Smooth muscle cell (in vitro differentiated cells): ENCODE data around the gene IGFBP3. TPM values are rescaled to one million over a fixed set of nuclear protein-coding genes. Genes with fewer than 3 reads are reported as not detected.

Experiments used
- DNase-seq: peaks from one replicate; lab custom pipeline; 2025; ENCODE audit not compliant: unreplicated experiment; lab: John Stamatoyannopoulos, UW
- H2AFZ ChIP-seq: fragments of 200-600 bp; sonication (generic); 2 replicates; pipeline ENCODE4 v1.6.0; 2016; ENCODE audit warnings: antibody characterized with exemption, low read depth, mild to moderate bottlenecking
- H3F3A ChIP-seq: fragments of 200-600 bp; sonication (generic); 2 replicates; pipeline ENCODE4 v1.6.0; 2017; ENCODE audit warnings: antibody characterized with exemption, low read depth
- H3K27ac ChIP-seq: fragments of 200-600 bp; sonication (generic); 2 replicates; pipeline ENCODE4 v1.5.1; 2016; ENCODE audit warnings: low read depth, mild to moderate bottlenecking
- H3K27me3 ChIP-seq: fragments of 200-600 bp; sonication (generic); 2 replicates; pipeline ENCODE4 v1.6.1; 2016; ENCODE audit warnings: low read depth, mild to moderate bottlenecking
- H3K36me3 ChIP-seq: fragments of 200-600 bp; sonication (generic); 2 replicates; pipeline ENCODE4 v1.5.1; 2016; ENCODE audit warnings: low read depth
- H3K4me1 ChIP-seq: fragments of 200-600 bp; sonication (generic); 2 replicates; pipeline ENCODE4 v1.5.1; 2016; ENCODE audit warnings: low read depth
- H3K4me2 ChIP-seq: fragments of 200-600 bp; sonication (generic); 2 replicates; pipeline ENCODE4 v1.6.0; 2016; ENCODE audit warnings: mild to moderate bottlenecking
- H3K4me3 ChIP-seq: fragments of 200-600 bp; sonication (generic); 2 replicates; pipeline ENCODE4 v1.5.1; 2016; ENCODE audit warnings: mild to moderate bottlenecking
- H3K79me2 ChIP-seq: fragments of 200-600 bp; sonication (generic); 2 replicates; pipeline ENCODE4 v1.6.0; 2016; ENCODE audit warnings: low read depth, mild to moderate bottlenecking
- H3K9ac ChIP-seq: fragments of 200-600 bp; sonication (generic); 2 replicates; pipeline ENCODE4 v1.6.0; 2016; ENCODE audit warnings: low read depth
- H3K9me3 ChIP-seq: fragments of 200-600 bp; sonication (generic); replicated peaks from 2 replicates; pipeline ENCODE4 v1.5.1; 2016; ENCODE audit warnings: low read depth
- H4K20me1 ChIP-seq: fragments of 200-600 bp; sonication (generic); 2 replicates; pipeline ENCODE4 v1.6.0; 2016; ENCODE audit warnings: low read depth
- WGBS: methylation state at CpG from one replicate; pipeline ENCODE4 v1.1.7; 2016; ENCODE audit warnings: low lambda C conversion rate; 5-methylcytosine and 5-hydroxymethylcytosine counted together
- polyA plus RNA-seq: library from polyadenylated mRNA; unstranded; fragments of >200 nt; fragmentation: Nextera tagmentation; extraction: Ambion mirVana; gene quantifications from 2 replicates; pipeline ENCODE4 v1.2.1, GENCODE V29; 2016
- total RNA-seq: library from RNA; depleted of rRNA; stranded (reverse); fragments of >200 nt; gene quantifications from 2 replicates; pipeline ENCODE4 v1.2.3, GENCODE V29; 2014
- TF ChIP-seq, protein P1 (sequence below): fragments of 200-600 bp; sonication (generic); IDR thresholded peaks from 2 replicates; pipeline ENCODE4 v1.5.1; 2017; ENCODE audit warnings: borderline replicate concordance, mild to moderate bottlenecking, antibody characterized with exemption; ENCODE audit not compliant: insufficient read depth, poor library complexity, severe bottlenecking

Gene IGFBP3
- total and polyA plus RNA-seq, 2 experiments from 2014 or later: 1,956 to 4,025 TPM

DNA sequence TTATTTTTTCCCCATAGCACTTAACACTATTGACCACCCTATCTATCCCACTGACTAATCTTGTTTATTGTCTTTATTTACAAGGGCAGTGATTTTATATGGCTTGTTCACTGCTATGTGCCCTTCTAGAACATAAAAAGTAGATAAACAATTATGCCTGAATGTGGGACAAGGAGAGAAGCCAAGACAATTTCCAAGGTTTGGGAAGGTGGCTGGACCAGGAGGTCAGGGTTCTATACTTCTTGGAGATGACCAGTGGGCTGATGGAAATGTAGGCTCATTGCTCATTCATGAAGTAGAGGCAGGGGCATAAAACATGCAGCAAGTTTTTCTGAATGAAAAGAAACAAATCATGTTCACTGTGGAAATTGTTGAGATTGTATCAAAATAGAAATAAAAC, 11.5 kb downstream of the IGFBP3 start:
- no peak overlapping the region for H3K4me2 ChIP-seq
- TF ChIP-seq, protein P1, sequence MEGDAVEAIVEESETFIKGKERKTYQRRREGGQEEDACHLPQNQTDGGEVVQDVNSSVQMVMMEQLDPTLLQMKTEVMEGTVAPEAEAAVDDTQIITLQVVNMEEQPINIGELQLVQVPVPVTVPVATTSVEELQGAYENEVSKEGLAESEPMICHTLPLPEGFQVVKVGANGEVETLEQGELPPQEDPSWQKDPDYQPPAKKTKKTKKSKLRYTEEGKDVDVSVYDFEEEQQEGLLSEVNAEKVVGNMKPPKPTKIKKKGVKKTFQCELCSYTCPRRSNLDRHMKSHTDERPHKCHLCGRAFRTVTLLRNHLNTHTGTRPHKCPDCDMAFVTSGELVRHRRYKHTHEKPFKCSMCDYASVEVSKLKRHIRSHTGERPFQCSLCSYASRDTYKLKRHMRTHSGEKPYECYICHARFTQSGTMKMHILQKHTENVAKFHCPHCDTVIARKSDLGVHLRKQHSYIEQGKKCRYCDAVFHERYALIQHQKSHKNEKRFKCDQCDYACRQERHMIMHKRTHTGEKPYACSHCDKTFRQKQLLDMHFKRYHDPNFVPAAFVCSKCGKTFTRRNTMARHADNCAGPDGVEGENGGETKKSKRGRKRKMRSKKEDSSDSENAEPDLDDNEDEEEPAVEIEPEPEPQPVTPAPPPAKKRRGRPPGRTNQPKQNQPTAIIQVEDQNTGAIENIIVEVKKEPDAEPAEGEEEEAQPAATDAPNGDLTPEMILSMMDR: no peak
- no peaks in the 10 kb centered on the region for H3K27me3 ChIP-seq
- no peak for DNase-seq
- no peak overlapping the region for H3K4me3 ChIP-seq
- H4K20me1 ChIP-seq: peaks cover 23% of the 10 kb centered on the region
- H3K79me2 ChIP-seq: no peaks in the 10 kb centered on the region
- H3F3A ChIP-seq: peaks cover 45% of the 10 kb centered on the region
- H3K27ac ChIP-seq: no peak overlapping the region
- H3K36me3 ChIP-seq: peaks cover 3% of the 10 kb centered on the region
- no peaks in the 10 kb centered on the region for H3K4me1 ChIP-seq
- no peak overlapping the region for H2AFZ ChIP-seq
- no peak overlapping the region for H3K9ac ChIP-seq
- H3K9me3 ChIP-seq: no peaks in the 10 kb centered on the region

DNA sequence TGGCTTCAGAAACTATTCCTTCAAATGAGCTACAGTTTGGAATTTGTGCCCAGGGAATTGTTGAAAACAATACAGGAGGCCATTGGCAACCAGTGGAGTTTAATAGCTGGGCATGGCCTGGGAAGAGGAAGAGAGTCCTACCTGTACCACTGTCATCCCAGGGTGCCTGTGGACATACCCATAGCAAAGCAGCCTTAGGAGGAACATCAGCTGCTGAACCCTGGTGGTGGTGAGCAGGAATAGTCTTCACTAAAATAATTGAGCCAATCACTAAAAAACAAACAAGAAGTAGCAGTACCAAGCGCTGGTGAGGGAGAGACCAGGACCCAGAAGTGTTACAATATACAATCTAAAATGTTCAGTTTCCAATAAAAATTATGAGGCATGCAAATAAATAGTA, 18.3 kb downstream of the IGFBP3 start:
- no peaks in the 10 kb centered on the region for H3K27me3 ChIP-seq
- no peaks in the 10 kb centered on the region for H4K20me1 ChIP-seq
- no peak overlapping the region for H3K4me3 ChIP-seq
- no peaks in the 10 kb centered on the region for H3K9me3 ChIP-seq
- no peak overlapping the region for H3K27ac ChIP-seq
- no peaks in the 10 kb centered on the region for H3K36me3 ChIP-seq
- TF ChIP-seq, protein P1: no peak
- no peak overlapping the region for H2AFZ ChIP-seq
- no peak overlapping the region for H3K4me2 ChIP-seq
- H3K9ac ChIP-seq: no peak overlapping the region
- no peaks in the 10 kb centered on the region for H3F3A ChIP-seq
- DNase-seq: no peak
- H3K79me2 ChIP-seq: no peaks in the 10 kb centered on the region
- 100% methylated on average over 1 of the region's 1 CpG for WGBS
- no peaks in the 10 kb centered on the region for H3K4me1 ChIP-seq

DNA sequence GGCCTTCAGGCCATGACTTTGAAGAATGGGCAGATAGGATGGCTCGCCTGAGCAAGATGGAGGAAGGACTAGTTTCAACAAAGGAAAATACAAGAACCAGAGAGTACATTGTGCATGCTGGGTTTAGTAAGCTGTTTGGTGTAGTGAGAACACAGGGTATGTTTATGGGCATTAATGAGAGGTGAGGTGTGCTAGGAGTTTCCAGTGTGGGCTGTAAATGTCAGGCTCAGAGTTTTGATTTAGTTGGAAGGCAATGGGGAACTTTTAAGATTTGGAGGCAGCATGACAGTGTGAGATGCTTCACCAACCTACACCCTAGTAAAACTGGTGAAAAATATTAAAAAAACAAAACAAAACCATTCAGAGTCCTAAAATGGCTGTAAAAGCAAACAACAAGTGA, 19.5 kb downstream of the IGFBP3 start:
- H3K36me3 ChIP-seq: no peaks in the 10 kb centered on the region
- H3K79me2 ChIP-seq: no peaks in the 10 kb centered on the region
- H2AFZ ChIP-seq: no peak overlapping the region
- no peaks in the 10 kb centered on the region for H3F3A ChIP-seq
- H3K27me3 ChIP-seq: no peaks in the 10 kb centered on the region
- no peak overlapping the region for H3K27ac ChIP-seq
- WGBS: 100% methylated on average over 1 of the region's 1 CpG
- H3K4me3 ChIP-seq: no peak overlapping the region
- H3K4me1 ChIP-seq: no peaks in the 10 kb centered on the region
- TF ChIP-seq, protein P1: no peak
- H3K4me2 ChIP-seq: no peak overlapping the region
- H4K20me1 ChIP-seq: no peaks in the 10 kb centered on the region
- no peak overlapping the region for H3K9ac ChIP-seq
- no peak for DNase-seq
- no peaks in the 10 kb centered on the region for H3K9me3 ChIP-seq

DNA sequence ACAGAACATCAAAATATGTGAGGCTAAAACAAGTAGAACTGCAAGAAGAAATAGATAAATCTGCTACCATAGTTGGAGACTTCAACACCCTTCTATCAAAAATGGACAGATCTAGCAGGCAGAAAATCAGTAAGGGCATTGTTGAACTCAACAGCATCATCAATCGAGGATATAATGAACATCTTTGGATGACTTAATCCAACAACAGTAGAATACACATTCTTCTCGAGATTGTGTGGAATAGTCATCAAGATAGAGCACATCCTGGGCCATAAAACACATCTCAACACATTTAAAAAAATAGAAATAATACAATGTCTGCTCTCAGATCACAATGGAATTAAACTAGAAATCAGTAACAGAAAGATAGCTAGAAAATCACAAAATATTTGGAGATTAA, 22.9 kb downstream of the IGFBP3 start:
- Histone ChIP-seq H3K4me2 (no peak overlapping the region), H3K9ac (no peak overlapping the region), H3K4me1 (no peaks in the 10 kb centered on the region), H3K9me3 (no peaks in the 10 kb centered on the region), H4K20me1 (no peaks in the 10 kb centered on the region), H2AFZ (no peak overlapping the region), H3F3A (no peaks in the 10 kb centered on the region), H3K27me3 (no peaks in the 10 kb centered on the region), H3K27ac (no peak overlapping the region), H3K4me3 (no peak overlapping the region), H3K36me3 (no peaks in the 10 kb centered on the region), H3K79me2 (no peaks in the 10 kb centered on the region)
- DNase-seq: no peak
- 94% methylated on average over 2 of the region's 2 CpGs for WGBS
- TF ChIP-seq, protein P1: no peak
